Panc1 (cell line): ENCODE results near the gene PBX1. TPM values are rescaled to one million over a fixed set of nuclear protein-coding genes. Genes with fewer than 3 reads are reported as not detected.

ENCODE experiments used
- ATAC-seq: fragments of 200-7000 bp; cut with Tn5 transposase; 2 replicates; pipeline ENCODE4 v1.9.1; 2020; ENCODE audit warnings: mild to moderate bottlenecking, moderate library complexity
- BruUV-seq: library from RNA; stranded (reverse); fragments of 400-500 nt; replicated peaks from 2 replicates; lab custom pipeline; 2021; lab: Mats Ljungman, UMichigan
- CTCF ChIA-PET: fragments of 300-600 bp; sonication (Branson Sonifier 250); formaldehyde crosslinking; loops from one replicate; lab custom pipeline; 2022; ENCODE audit warnings: antibody characterized with exemption; lab: Charles Lee
- POLR2A ChIA-PET: fragments of 300-600 bp; sonication (Branson Sonifier 250); formaldehyde crosslinking; loops from one replicate; lab custom pipeline; 2022; ENCODE audit warnings: antibody characterized with exemption; lab: Charles Lee
- DNase-seq: peaks from one replicate; pipeline ENCODE4 v3.0.0-alpha.2; 2010; ENCODE audit warnings: low read depth, low spot score
- H3K27ac ChIP-seq: 2 replicates; pipeline ENCODE4 v1.5.1; 2011; ENCODE audit warnings: mild to moderate bottlenecking, low read length, inconsistent platforms
- H3K27me3 ChIP-seq: fragments of 200-500 bp; sonication (Bioruptor generic); 2 replicates; pipeline ENCODE4 v1.6.0; 2014; ENCODE audit warnings: low read length, inconsistent platforms; ENCODE audit not compliant: control insufficient read depth, insufficient read depth
- H3K36me3 ChIP-seq: fragments of 200-500 bp; sonication (Bioruptor generic); 2 replicates; pipeline ENCODE4 v1.5.1; 2014; ENCODE audit warnings: inconsistent platforms, mild to moderate bottlenecking, low read length, moderate library complexity; ENCODE audit not compliant: control insufficient read depth, insufficient read depth
- H3K4me1 ChIP-seq: 2 replicates; pipeline ENCODE4 v1.5.1; 2011; ENCODE audit warnings: inconsistent platforms, mild to moderate bottlenecking, low read length, moderate library complexity; ENCODE audit not compliant: control insufficient read depth, insufficient read depth
- H3K4me3 ChIP-seq, 2 experiments: 2 replicates each; pipeline ENCODE4 v1.5.1; 2011 to 2012; ENCODE audit warnings: low read depth in 2 of 2, low read length in 2 of 2, mild to moderate bottlenecking in 2 of 2, inconsistent platforms in 1 of 2, moderate library complexity in 1 of 2
- H3K9me3 ChIP-seq: fragments of 200-500 bp; sonication (Bioruptor generic); 2 replicates; pipeline ENCODE4 v1.5.1; 2014; ENCODE audit warnings: low read depth, mild to moderate bottlenecking, inconsistent platforms, low read length, moderate library complexity; ENCODE audit not compliant: control insufficient read depth, insufficient read depth
- CTCF ChIP-seq: fragments of 450-650 bp; IDR thresholded peaks from 2 replicates; pipeline ENCODE4 v1.5.1; 2017; ENCODE audit warnings: mild to moderate bottlenecking
- POLR2AphosphoS5 ChIP-seq: IDR thresholded peaks from 2 replicates; pipeline ENCODE4 v1.6.1; 2012; ENCODE audit warnings: mild to moderate bottlenecking, low read depth, low read length, moderate library complexity
- REST ChIP-seq, 2 experiments: IDR thresholded peaks; 2 replicates each; pipeline ENCODE4 v1.6.1; 2011 to 2012; ENCODE audit warnings: low read depth in 2 of 2, control low read depth in 1 of 2, low read length in 1 of 2, mild to moderate bottlenecking in 1 of 2, moderate library complexity in 1 of 2; ENCODE audit not compliant: insufficient read depth in 1 of 2
- SIN3A ChIP-seq: IDR thresholded peaks from 2 replicates; pipeline ENCODE4 v1.6.1; 2012; ENCODE audit warnings: low read depth, mild to moderate bottlenecking, low read length, moderate library complexity, borderline replicate concordance; ENCODE audit not compliant: insufficient read depth
- TCF7L2 ChIP-seq: IDR thresholded peaks from 2 replicates; pipeline ENCODE4 v1.6.1; 2011; ENCODE audit warnings: mild to moderate bottlenecking, low read depth, low read length, inconsistent platforms
- in situ Hi-C: cut with HindIII; loops from 2 replicates; pipeline ENCODE4 v1.10.0; 2016; ENCODE audit warnings: low sequenced_read_pairs, low pct_unique_long_range_greater_than_20kb
- intact Hi-C: fragments of 100-400 bp; cut with micrococcal nuclease; formaldehyde crosslinking; loops from one replicate; pipeline ENCODE4 v1.10.0; 2022; ENCODE audit not compliant: unreplicated experiment
- total RNA-seq: library from RNA; stranded (reverse); gene quantifications from one replicate; pipeline ENCODE4 v1.2.1, GENCODE V29; 2021; ENCODE audit not compliant: unreplicated experiment

The PBX1 gene
- total RNA-seq, 1 experiment from 2014 or later = 2.0 TPM

- ATAC-seq = no peak
- BruUV-seq = no TSS peak
- in situ Hi-C loops = no loop called here
- POLR2A ChIA-PET = no interaction called here
- Histone ChIP-seq H3K9me3 (no peaks in the 10 kb centered on the region), H3K36me3 (no peaks in the 10 kb centered on the region), H3K4me3 (no peak overlapping the region), H3K4me1 (no peaks in the 10 kb centered on the region), H3K27me3 (no peaks in the 10 kb centered on the region), H3K27ac (no peak overlapping the region)
- no peak for TF ChIP-seq SIN3A
- no peak for TF ChIP-seq TCF7L2
- TF ChIP-seq CTCF = no peak
- TF ChIP-seq POLR2AphosphoS5 = no peak
- TF ChIP-seq REST (IDR thresholded peaks at IDR 0.05; ENCODE audit: insufficient read depth in 1 of 2, low read depth in 2 of 2, low read length in 1 of 2) = no peak
- CTCF ChIA-PET = interaction anchor here (0.7 kb wide), 1 partner anchor 86 kb away, joined by 5 read pairs; no protein-coding TSS in a partner anchor
- no peak for DNase-seq
- intact Hi-C loops = no loop called here
Measured at GRCh38 chr1:164805399-164805798, 246.4 kb downstream of the PBX1 start.

DNA sequence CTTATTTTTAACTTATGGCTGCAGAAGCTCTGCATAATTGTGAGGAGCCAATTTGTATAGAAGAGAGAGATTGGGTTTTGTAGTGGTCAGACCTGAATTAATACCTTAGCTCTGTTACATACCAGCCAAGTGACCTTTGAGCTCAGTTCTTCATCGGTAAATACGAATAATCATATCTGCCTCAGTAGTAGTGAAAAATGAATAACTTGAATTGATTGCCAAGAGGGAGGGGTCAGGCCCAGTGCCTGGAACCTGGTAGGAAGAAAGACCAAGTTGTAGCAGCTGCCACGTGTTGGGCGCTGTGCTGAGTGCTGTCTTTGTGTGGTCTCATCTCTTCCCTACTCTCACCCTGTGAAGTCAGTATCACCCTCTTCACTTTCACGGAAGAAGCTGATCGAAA is 247.5 kb downstream of the PBX1 start:
- intact Hi-C loops = no loop called here
- TF ChIP-seq POLR2AphosphoS5 (no peak), CTCF (no peak), SIN3A (no peak), REST (IDR thresholded peaks at IDR 0.05; ENCODE audit: insufficient read depth in 1 of 2, low read depth in 2 of 2, low read length in 1 of 2) (no peak), TCF7L2 (no peak)
- no peaks in the 10 kb centered on the region for H3K36me3 ChIP-seq
- no peaks in the 10 kb centered on the region for H3K27me3 ChIP-seq
- DNase-seq (no peak), ATAC-seq (no peak)
- no peaks in the 10 kb centered on the region for H3K4me1 ChIP-seq
- no peaks in the 10 kb centered on the region for H3K9me3 ChIP-seq
- no peak overlapping the region for H3K4me3 ChIP-seq
- ChIA-PET POLR2A (no interaction called here), CTCF (no interaction called here)
- BruUV-seq = no TSS peak
- in situ Hi-C loops = no loop called here
- H3K27ac ChIP-seq = no peak overlapping the region
